Activated naive CD8-positive, alpha-beta T cell treated with anti-CD3 and anti-CD28 coated beads, Interleukin-2, amount 50 U/mL, for 24 hours (primary cell): Measurements from ENCODE around the gene SPECC1.
"Not testable (repeated sequence)": the region's sequence is repeated elsewhere in the genome, so short reads cannot be mapped to it uniquely, and the experiment has no call there.

Experiments used
- ATAC-seq: fragments of 150-1000 bp; cut with Tn5 transposase; one replicate; pipeline ENCODE4 v1.10.0; 2021
- DNase-seq: peaks from one replicate; pipeline ENCODE4 v3.0.0; 2021
- H3K27ac Mint-ChIP-seq: one replicate; pipeline ENCODE4 v1.8.0; 2021; ENCODE audit warnings: mild to moderate bottlenecking, mixed read lengths
- H3K27me3 Mint-ChIP-seq: one replicate; pipeline ENCODE4 v1.8.0; 2021; ENCODE audit warnings: mixed read lengths
- H3K36me3 Mint-ChIP-seq: one replicate; pipeline ENCODE4 v1.8.0; 2021; ENCODE audit warnings: low read depth, mixed read lengths
- H3K4me1 Mint-ChIP-seq: one replicate; pipeline ENCODE4 v1.8.0; 2021; ENCODE audit warnings: mixed read lengths
- H3K4me3 Mint-ChIP-seq: one replicate; pipeline ENCODE4 v1.8.0; 2021; ENCODE audit warnings: mild to moderate bottlenecking, moderate library complexity, mixed read lengths
- H3K9me3 Mint-ChIP-seq: one replicate; pipeline ENCODE4 v1.8.0; 2021; ENCODE audit warnings: mixed read lengths

SPECC1 gene

DNA sequence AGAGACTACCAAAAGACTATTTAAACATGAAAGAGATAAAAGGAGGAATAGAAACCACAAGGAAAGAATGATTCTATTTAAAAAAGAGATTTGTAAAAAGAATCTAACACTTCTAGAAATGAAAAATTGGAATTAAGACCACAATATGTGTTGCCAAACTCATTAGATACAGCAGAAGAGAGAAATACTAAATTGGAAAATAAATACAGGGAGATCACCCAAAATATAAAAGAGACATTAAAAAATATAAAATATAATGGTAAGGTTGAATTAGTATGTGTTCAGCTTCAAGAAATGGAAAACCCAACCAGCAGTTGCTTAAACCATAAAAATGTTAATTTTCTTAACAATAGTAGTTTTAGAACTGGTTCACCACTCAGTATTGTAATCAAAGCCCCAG is 297.8 kb downstream of the SPECC1 start:
- Mint-ChIP-seq H3K27me3 (no peaks in the 10 kb centered on the region), H3K27ac (no peak overlapping the region), H3K4me1 (no peaks in the 10 kb centered on the region), H3K9me3 (peaks cover 36% of the 10 kb centered on the region), H3K4me3 (no peak overlapping the region), H3K36me3 (peaks cover 17% of the 10 kb centered on the region)
- no peak for DNase-seq
- ATAC-seq, result no peak

DNA sequence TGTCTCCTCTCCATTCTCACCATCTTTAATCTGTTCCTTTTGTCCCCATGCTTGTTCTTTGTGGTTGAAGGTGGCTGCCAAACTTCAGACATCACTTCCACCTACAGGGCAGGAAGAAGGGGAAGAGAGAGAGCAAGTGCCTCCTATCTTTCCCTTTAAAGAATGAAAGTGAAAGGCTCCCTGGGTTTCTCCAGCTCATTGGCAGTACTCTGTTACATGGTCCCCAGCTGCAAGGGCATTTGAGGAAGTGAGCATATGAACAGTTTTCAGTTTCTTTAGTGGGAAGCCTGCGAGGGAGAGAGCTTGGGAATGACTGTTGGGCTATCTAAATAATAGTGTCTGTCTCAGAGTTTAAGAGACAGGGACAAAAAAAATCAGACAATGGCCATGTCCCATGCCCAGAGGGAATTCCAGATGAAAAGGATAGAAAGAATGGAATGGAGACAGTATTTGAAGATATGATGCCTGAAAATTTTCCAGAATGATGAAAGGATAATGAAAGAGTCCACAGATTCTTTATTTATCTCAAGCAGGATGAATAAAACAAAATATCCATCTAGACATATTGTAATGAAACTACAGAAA is 298.3 kb downstream of the SPECC1 start:
- H3K4me1 Mint-ChIP-seq, result no peaks in the 10 kb centered on the region
- no peak for DNase-seq
- H3K9me3 Mint-ChIP-seq, result peaks cover 36% of the 10 kb centered on the region
- no peaks in the 10 kb centered on the region for H3K27me3 Mint-ChIP-seq
- H3K27ac Mint-ChIP-seq, result no peak overlapping the region
- H3K36me3 Mint-ChIP-seq, result peaks cover 17% of the 10 kb centered on the region
- no peak for ATAC-seq
- no peak overlapping the region for H3K4me3 Mint-ChIP-seq

DNA sequence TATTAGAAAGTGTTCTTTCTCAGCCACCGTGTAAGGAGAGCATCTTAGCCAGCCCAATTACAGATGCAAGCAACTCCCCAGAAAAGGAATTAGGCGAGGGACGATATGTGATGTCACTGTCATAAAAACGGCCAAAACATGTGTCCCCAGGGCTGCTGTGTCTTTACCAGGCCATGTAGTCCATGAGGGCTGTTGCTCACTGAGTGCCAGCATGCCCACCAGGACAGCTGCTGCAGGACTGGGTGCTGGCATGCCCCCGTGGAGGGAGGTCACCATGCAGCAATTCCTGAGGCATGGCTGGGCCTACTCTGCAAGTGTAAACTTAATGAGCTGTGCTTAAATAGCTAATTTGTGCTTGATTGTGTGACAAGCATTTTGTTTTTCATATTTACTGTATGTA is 301.3 kb downstream of the SPECC1 start:
- Mint-ChIP-seq H3K4me1 (no peaks in the 10 kb centered on the region), H3K9me3 (peaks cover 26% of the 10 kb centered on the region), H3K27ac (no peak overlapping the region), H3K4me3 (no peak overlapping the region), H3K27me3 (no peaks in the 10 kb centered on the region), H3K36me3 (peaks cover 12% of the 10 kb centered on the region)
- no peak for DNase-seq
- ATAC-seq, result no peak

DNA sequence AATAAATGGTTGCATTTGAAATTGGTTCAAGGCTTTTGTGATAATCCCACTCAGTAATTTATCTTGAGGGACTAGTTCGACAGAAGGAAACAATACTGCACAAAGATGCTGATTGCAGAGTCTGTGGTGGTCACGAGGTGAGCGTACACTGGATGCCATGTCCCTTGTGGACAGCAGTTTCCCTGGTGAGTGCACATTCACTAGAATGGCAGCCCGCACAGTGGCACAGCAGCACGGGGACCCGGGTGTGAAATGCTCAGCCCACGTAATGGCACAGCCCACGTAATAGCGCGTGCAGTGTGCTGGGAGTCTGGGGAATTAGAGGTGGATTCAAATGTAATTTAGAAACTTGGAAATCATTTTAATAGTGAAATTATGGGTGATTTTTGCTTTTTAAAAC is 304.1 kb downstream of the SPECC1 start:
- DNase-seq (no peak), ATAC-seq (no peak)
- Mint-ChIP-seq H3K27me3 (no peaks in the 10 kb centered on the region), H3K4me3 (no peak overlapping the region), H3K36me3 (no peaks in the 10 kb centered on the region), H3K27ac (no peak overlapping the region), H3K4me1 (no peaks in the 10 kb centered on the region), H3K9me3 (peaks cover 4% of the 10 kb centered on the region)

DNA sequence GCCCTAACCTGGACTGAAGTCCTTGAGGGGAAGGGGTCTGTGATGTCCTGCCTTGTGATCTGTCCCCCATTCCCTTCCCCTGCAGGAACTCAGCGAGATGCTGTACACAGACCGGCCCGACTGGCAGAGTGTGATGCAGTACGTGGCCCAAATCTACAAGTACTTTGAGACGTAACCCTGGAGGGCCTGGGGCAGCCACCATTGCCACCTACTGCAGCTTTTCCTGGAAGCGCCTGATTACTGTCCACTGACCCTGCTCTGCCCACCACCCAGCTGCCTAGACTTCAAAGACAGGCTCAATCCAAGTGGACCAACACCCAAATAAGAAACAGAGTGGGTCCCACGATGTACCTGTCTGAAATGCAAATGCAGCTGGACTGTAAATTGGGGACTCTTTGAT is 304.7 kb downstream of the SPECC1 start:
- Mint-ChIP-seq H3K27ac (no peak overlapping the region), H3K4me1 (no peaks in the 10 kb centered on the region), H3K36me3 (no peaks in the 10 kb centered on the region)

DNA sequence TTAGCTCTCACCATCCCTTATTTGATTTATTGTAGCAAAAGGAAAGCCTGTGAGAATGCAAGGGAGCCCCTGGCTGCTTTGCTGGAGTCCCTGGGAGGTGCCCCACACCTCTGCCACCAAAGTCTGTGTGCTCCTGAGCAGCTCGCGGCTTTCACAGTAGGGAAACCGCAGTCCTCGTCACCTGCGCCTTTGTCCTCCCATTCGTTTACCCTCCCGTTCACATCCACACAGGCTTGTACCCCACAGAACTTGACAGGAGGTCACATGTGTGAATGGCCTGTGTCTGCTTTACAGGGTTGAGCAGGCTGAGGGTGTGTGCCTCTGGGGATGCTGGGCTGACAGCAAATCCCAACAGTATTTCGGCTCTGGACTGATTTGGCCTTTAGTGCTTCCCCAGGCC is 305.7 kb downstream of the SPECC1 start:
- ATAC-seq, result no peak
- no peak for DNase-seq
- Mint-ChIP-seq H3K9me3 (no peaks in the 10 kb centered on the region), H3K4me3 (no peak overlapping the region), H3K4me1 (no peaks in the 10 kb centered on the region), H3K36me3 (no peaks in the 10 kb centered on the region), H3K27me3 (no peaks in the 10 kb centered on the region), H3K27ac (no peak overlapping the region)

More for the DNA sequence above, 304.7 kb downstream of the SPECC1 start:
- ATAC-seq (no peak), DNase-seq (no peak)
- Mint-ChIP-seq H3K27me3 (no peaks in the 10 kb centered on the region), H3K9me3 (no peaks in the 10 kb centered on the region), H3K4me3 (no peak overlapping the region)

DNA sequence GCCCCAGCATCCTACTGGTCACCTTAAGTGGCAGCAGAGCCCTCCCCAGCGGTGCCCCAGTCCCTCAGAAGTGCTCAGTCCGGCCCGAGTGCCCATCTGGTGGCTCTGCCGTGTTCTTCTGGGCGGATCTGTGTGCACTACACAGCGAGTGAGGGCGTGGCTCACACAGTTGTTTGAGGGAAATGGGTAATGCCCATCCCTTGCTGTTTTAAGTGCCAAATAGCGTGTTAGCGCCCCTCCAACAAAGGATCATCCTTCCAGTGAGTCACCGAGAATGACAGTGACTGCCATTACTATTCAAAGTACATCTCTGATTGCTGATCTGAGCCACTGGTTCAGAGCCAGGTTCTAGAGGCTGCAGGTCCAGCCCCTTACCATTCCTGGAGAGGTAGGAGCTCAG is 306.2 kb downstream of the SPECC1 start:
- H3K9me3 Mint-ChIP-seq, result no peaks in the 10 kb centered on the region
- no peaks in the 10 kb centered on the region for H3K27me3 Mint-ChIP-seq

DNA sequence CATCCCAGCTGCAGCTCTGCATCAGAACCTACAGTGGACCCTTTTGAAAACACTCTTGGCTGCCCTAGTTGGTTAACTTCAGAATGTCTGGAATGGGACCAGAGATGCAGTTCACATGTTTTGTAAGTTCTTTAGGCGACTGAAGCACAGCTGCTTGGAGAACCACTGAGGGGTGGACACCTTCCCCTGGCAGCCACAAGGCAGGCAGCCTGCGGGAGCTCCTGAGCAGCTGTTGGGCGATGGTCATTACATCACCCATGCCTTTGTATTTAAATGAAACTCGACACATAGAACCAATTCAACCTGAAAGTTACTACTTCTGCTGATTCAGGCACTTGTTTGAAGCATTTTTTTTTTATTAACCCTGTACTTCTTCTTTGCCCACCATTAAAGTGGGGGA is 306.7 kb downstream of the SPECC1 start:
- H3K36me3 Mint-ChIP-seq, result no peaks in the 10 kb centered on the region

More for the DNA sequence above, 306.2 kb downstream of the SPECC1 start:
- Mint-ChIP-seq H3K27ac (no peak overlapping the region), H3K4me1 (no peaks in the 10 kb centered on the region), H3K4me3 (no peak overlapping the region), H3K36me3 (no peaks in the 10 kb centered on the region)
- ATAC-seq (no peak), DNase-seq (no peak)

DNA sequence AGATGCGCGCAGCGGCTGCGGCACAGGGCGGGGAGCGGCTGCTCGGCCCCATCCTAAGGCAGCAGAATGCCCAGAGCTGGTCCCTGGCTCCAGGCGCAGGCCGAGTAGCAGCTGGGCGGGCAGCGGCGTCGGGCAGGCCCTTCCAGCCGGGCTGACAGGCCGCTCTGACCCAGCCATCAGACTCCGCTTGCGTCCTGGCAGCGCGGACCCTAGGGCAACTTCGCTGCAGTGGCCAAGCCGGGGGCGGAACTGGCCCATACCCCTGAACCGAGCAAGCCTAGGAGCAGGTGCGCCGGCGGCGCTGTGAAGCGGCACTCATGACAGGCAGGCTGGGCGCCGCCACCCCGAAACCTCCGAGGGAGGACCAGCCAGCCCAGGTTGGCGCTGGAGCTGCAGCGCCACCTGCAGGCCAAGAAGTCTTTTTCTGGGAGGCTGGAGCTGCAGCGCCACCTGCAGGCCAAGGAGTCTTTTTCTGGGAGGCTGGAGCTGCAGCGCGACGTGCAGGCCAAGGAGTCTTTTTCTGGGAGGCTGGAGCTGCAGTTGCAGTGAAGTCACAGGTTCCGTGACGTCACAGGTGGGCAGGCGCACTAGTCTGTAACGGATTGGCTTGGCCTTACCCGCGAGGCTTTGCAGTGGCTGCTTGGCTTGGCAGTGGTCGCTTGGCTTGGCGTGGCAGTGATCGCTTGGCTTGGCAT is 311.5 kb downstream of the SPECC1 start:
- H3K4me3 Mint-ChIP-seq, result peak overlapping the region; percentile 40
- DNase-seq (peak; percentile 76), ATAC-seq (peak; percentile 91)
- H3K4me1 Mint-ChIP-seq, H3K9me3 Mint-ChIP-seq, H3K27me3 Mint-ChIP-seq, H3K27ac Mint-ChIP-seq, H3K36me3 Mint-ChIP-seq: not testable (repeated sequence)

More for the DNA sequence above, 306.7 kb downstream of the SPECC1 start:
- ATAC-seq (no peak), DNase-seq (no peak)
- Mint-ChIP-seq H3K27me3 (no peaks in the 10 kb centered on the region), H3K4me1 (peaks cover under 1% of the 10 kb centered on the region), H3K9me3 (no peaks in the 10 kb centered on the region), H3K4me3 (no peak overlapping the region), H3K27ac (no peak overlapping the region)

DNA sequence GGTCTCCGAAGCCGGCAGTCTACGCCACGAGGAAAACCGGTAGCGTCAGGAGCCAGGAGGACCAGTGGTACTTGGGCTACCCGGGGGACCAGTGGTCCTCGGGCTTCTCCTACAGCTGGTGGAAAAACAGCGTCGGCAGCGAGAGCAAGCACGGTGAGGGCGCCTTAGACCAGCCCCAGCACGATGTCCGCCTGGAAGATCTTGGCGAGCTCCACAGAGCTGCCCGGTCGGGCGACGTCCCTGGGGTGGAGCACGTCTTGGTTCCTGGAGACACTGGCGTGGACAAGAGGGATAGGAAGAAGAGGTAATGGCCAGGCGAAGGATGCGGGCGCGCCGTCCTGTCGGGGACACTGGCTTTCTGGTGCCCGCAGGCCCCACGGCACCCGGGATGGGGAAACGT is 312.2 kb downstream of the SPECC1 start:
- not testable (repeated sequence) for H3K27me3 Mint-ChIP-seq, H3K27ac Mint-ChIP-seq, H3K4me3 Mint-ChIP-seq, H3K4me1 Mint-ChIP-seq, H3K9me3 Mint-ChIP-seq, DNase-seq, H3K36me3 Mint-ChIP-seq, ATAC-seq

DNA sequence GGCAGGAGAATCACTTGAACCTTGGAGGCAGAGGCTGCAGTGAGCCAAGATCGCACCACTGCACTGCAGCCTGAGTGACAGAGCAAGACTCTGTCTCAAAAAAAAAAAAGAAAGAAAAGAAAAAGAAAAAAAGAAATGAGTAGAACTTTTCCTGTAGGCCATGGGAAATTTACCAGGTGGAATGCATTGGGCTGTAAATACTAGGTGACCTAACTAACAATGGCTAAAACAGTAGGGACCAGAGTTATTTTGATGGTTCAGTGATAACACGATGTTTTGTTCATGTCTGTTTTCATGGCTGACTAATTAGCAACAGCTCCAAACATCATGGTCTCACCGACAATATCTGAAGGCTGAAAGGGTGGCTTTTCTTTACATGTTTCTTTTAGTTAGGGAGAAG is 318.6 kb downstream of the SPECC1 start:
- not testable (repeated sequence) for DNase-seq, H3K36me3 Mint-ChIP-seq, H3K9me3 Mint-ChIP-seq, H3K4me3 Mint-ChIP-seq, ATAC-seq, H3K4me1 Mint-ChIP-seq, H3K27ac Mint-ChIP-seq, H3K27me3 Mint-ChIP-seq

DNA sequence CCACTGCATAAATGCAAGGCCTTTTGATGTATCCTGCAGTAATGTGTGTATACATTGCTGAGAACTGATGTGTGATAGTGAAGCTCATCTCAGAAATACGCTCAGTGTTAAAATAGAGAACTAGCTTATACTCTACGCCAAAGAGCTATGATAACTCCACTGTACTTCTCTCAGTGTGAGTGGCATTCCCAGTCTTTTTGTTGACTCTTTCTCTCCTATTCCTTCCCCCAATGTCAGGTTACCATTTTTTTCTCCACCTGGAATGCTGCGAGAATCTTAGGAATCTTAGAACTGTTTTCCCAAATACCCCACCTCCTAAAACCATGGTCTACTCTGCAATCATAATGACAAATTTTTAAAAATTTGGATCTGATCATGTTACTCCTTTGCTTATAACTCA is 342.2 kb downstream of the SPECC1 start:
- H3K4me1 Mint-ChIP-seq, H3K9me3 Mint-ChIP-seq, ATAC-seq, H3K4me3 Mint-ChIP-seq, H3K36me3 Mint-ChIP-seq, H3K27me3 Mint-ChIP-seq, H3K27ac Mint-ChIP-seq, DNase-seq: not testable (repeated sequence)

DNA sequence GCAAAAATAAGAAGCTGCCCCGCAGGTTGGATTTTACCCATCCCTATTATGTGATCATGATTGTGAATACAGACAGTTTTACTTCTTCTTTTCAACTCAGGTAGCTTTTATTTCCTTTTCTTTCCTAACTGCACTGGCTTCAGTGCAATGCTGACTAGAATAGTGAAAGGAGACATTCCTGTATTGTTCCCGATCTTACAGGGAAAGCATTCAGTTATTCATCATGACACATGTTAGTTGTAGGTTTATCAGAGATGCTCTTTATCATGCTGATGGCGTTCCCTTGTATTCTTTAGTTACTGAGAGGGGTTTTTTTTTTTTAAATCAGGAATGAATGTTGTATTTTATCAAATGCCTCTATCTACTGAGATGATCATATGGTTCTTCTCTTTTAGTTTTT is 343.4 kb downstream of the SPECC1 start:
- not testable (repeated sequence) for ATAC-seq, H3K27me3 Mint-ChIP-seq, H3K4me1 Mint-ChIP-seq, H3K27ac Mint-ChIP-seq, H3K36me3 Mint-ChIP-seq, DNase-seq, H3K9me3 Mint-ChIP-seq, H3K4me3 Mint-ChIP-seq

DNA sequence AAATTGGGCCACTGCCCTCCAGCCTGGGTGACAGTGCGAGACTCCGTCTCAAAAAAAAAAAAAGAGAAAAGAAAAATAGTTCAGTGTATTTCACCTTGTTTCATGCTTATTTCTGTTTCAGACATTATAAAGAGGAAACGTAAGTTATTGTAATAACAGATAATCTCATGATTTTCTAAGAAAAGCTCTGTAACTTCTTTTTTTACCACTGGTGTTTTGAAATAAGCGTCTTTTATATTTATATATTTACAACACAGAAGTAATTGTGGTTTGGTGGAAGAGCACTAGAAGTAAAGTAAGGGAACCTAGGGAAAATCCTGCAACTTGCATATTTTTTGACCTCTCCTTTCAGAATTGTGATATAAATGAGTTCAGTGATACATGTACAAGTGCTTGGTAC is 354.7 kb downstream of the SPECC1 start:
- H3K36me3 Mint-ChIP-seq, H3K4me1 Mint-ChIP-seq, ATAC-seq, H3K9me3 Mint-ChIP-seq, H3K27me3 Mint-ChIP-seq, H3K27ac Mint-ChIP-seq, H3K4me3 Mint-ChIP-seq, DNase-seq: not testable (repeated sequence)
